Inflammatory macrophage (primary cell): Measurements from ENCODE around the gene GRXCR1.

ENCODE experiments used
- DNase-seq, 2 donors: peaks; one replicate each; pipeline ENCODE4 v3.0.0-alpha.2; 2020 to 2022

The GRXCR1 gene

DNA sequence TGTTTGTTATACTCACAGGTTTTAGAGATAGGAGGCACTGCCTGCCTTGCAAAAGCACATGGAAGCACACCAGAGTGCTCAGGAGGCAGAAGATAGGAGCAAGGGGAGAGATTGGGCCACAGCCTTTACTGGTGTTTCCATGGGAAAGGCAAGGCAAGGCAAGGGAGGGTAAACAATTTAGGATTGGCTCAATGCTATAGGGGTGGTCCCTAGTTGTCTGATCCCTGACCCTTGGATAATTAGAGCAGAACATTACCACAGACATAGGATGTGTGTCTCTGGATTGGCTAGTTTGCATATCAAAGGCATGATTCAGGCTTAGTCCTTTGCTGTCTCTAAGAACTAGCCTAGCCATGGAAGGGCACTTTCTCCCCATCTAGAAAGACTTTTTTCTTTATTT lies 36.1 kb downstream of the GRXCR1 start:
- DNase-seq: no peak

DNA sequence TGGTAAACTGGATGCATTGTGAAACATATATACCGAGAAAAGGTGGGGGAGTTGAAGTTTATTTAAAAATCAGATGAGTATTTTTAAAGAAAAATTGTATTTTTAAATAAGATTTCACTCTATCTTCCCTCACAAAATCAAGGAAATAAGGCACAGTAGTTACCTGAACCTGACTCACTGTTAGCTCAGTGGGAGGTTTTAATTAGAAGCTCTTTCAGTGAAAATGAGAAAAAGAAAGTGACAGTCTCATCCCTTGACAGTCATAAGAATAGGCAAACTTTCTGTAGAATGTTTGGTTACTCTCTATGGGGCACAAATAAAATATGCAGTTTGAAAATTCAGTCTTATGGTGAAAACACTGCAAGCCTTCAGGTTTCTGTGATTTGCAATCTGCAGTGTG lies 49.7 kb downstream of the GRXCR1 start:
- DNase-seq: no peak

DNA sequence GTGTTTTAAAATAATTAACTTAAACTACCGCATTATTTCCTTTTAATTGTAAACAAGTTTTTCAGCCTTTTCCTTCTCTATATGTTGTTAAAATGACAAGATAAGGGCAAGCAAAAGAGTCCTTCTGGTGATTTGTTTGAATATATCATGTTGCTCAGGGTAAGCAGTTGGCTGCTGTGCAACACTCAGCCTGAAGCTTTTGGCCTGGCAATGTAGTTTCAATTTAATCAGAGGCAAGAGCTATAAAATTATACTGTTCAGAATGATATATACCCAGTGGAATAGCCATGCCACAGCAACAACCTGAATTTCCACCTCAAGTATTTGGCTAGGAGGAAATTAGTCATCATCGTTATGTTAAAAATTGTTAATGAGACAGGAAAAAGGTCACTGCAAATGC lies 53.4 kb downstream of the GRXCR1 start:
- DNase-seq: no peak

DNA sequence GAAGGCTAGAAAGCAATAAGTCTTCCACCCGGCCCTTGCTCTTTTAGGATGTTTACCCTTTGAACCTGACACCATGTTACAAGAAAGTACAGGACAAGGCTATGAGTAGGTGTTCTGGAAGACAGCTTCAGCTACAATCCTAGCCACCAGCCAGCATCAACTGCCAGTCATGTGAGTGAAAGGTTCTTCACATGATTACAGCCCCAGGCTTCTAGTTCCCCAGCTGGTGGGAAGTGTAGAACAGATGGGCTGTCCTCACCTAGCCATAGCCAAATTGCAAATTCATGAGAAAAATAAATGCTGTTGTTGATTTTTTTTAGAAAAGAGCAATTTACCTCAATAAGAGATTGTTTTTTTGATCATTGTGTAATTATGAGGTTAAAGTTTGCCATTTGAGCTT lies 60.8 kb downstream of the GRXCR1 start:
- DNase-seq: no peak

- DNase-seq: no peak
Observed at GRCh38 chr4:42954963-42955669, 62.6 kb downstream of the GRXCR1 start.

DNA sequence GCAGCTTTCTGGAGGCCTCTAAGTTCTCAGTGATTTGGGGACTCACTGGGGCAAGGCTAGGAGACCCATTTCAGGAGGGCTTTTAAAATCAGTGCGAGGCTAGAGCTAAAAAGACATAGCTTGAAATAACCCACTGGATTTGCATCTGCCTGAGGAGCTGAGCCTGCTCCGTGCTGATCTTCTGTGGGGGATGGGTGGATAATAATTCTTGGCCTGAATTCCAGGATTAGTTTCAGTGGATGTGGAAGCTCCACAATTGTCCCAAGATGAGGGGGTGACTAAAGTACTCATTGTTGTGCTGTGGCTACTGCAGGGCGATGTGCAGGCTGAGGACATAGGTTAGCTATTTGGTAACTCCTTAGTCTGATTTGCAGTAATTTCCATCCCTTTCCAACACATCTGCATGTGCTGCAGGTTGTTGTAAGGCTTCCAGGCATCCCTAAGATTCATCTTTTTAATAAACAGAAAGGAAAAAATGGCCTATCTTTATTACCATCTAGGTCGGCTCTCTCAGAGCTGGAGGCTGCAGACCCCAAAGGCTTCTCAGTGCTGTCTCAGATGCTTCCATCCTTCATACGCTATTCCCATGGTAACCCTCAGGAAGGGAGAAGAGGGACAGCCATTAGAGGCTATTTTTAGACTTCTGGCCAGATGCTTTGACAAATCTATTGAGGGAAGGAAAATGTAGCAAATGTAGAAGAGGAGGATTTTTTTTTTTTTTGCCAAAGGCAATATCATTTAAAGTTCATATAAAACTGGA lies 63.4 kb downstream of the GRXCR1 start:
- no peak for DNase-seq

- DNase-seq: no peak
Observed at GRCh38 chr4:42965326-42965725, 72.8 kb downstream of the GRXCR1 start.

DNA sequence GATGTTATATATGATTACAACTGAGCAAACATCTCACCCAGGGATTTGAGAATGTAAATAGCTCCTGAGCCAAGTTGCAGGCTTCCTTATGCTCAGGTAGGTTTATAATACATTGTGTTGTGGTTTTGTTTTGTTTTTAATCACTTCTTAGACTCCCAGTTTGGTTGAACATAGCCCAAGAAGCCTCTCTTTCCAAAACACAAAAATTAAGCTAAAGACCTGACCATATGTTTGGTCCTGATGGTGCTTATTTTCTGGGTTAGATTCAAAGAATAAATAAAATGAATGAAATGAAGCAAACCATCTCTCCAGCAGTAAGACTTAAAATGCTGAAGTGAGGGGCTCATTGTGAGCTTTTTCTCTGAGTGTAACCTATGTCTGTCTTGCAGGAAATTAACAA lies 93.5 kb downstream of the GRXCR1 start:
- no peak for DNase-seq

- no peak for DNase-seq
Observed at GRCh38 chr4:42995343-42995944, 102.9 kb downstream of the GRXCR1 start.

GRCh38 chr4:43008793-43009192 lies 116.3 kb downstream of the GRXCR1 start:
- no peak for DNase-seq

- DNase-seq: no peak
Observed at GRCh38 chr4:43014256-43014655, 121.7 kb downstream of the GRXCR1 start.

DNA sequence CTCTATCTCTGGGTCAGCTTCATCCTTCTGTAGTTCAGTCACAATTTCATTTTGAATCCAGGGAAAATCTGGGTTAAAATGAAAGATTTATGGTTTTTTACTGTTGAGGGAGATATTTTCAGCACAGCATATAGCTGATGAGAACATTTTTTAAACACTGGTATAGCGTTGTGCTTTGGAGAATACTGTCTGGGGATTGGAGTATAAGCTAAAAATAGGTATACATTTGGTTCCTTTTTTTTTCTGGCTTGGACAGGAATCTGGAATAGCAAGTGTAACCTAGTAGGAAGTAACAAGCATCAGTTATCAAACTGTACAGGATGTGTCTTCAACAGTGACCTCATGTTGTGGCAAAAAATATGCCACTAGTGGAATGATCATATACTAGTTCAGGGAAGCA lies 149.1 kb downstream of the GRXCR1 start:
- DNase-seq: no peak

DNA sequence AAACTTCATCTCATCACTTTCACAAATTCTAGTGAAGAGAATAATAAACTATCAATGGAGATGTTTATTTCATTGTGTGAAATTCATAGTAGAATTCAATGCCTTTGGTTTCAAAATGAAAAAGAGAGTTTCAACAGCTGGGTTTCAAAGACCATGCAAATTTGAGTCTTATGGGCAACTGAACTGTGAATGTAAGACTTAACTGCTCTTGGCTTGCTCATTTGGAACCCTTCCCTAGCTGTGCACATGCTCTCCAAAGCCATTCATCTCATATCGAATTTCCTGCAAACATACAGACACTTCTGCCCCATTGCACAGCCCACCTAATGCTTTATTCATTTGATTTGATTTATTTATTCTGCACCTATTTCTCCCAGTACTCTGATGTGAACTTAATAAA lies 154.5 kb downstream of the GRXCR1 start:
- DNase-seq: no peak

- DNase-seq: no peak
Observed at GRCh38 chr4:43048570-43048969, 156.1 kb downstream of the GRXCR1 start.

DNA sequence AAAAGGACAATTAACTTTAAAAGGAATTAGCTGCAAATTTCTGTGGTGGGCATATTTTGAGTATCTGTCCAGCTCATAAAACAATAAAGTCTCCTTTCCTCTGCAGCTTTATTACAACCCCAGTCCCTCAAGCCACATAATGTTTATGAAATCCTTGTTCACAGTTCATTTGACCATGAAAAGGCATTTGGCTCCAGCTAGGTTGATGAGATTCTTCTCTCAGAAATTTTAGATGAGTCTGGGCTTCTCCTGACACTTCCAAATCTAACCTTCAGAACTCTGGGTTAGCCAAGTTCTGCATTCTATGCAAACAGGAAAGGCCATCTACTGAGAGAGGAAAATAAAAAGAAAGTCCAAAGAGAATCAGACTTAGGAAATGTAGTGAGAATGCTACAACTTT lies 156.8 kb downstream of the GRXCR1 start:
- no peak for DNase-seq

DNA sequence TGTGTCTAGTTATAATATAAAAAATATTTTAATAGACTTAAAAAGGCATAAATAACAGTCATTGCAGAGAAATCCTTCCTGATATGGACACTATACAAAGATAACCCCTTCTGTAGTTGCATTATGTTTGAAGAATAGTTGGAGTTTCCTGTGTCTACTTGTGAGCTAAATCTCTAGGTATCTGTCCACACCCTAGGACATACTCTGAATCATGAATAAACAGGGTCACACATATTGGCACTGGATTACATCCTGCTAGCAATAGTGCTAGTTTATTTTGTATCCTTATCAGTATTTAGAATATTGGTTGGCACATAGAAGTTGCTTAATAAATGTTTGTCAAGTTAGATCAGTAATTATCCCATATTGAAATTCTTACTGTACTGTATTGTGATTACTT lies 173.9 kb downstream of the GRXCR1 start:
- no peak for DNase-seq

GRCh38 chr4:43071069-43071468 lies 178.6 kb downstream of the GRXCR1 start:
- no peak for DNase-seq
